ENCODE results near the gene RGL2.

RGL2 gene

GRCh38 chr6:33243476-33243875, 55.3 kb downstream of the RGL2 start:
- H3F3A ChIP-seq (ENCODE audit: control insufficient read depth, insufficient read depth): peaks cover 3% of the 10 kb centered on the region; the same call in 1 of the 2 replicates
- H3K79me2 ChIP-seq (ENCODE audit: control insufficient read depth, low read length): no peaks in the 10 kb centered on the region
- H3K27ac ChIP-seq (ENCODE audit: low read depth, low read length): no peak overlapping the region
- H3K9me2 ChIP-seq (replicated peaks; ENCODE audit: control insufficient read depth, low read length): no peaks in the 10 kb centered on the region
- H3K27me3 ChIP-seq (ENCODE audit: control insufficient read depth, low read length): peaks cover 24% of the 10 kb centered on the region
- TF ChIP-seq CTCF (IDR thresholded peaks at IDR 0.05; ENCODE audit: low read depth, low read length, poor library complexity, severe bottlenecking) (no peak), EZH2phosphoT487 (IDR thresholded peaks at IDR 0.05; ENCODE audit: borderline replicate concordance, low read length) (no peak)
- no peak overlapping the region for H3K4me2 ChIP-seq (ENCODE audit: low read length)
- H3K4me3 ChIP-seq (ENCODE audit: low read length): no peak overlapping the region
- no peaks in the 10 kb centered on the region for H4K20me1 ChIP-seq (ENCODE audit: control insufficient read depth, insufficient read depth, low read depth, low read length)
- peaks cover 7% of the 10 kb centered on the region for H3K4me1 ChIP-seq (ENCODE audit: control insufficient read depth, low read length)
- H3K36me3 ChIP-seq (ENCODE audit: control insufficient read depth, low read length): no peaks in the 10 kb centered on the region
- H3K9me3 ChIP-seq (ENCODE audit: control insufficient read depth, insufficient read depth, low read length): no peaks in the 10 kb centered on the region

- Histone ChIP-seq H3K4me1 (ENCODE audit: control insufficient read depth, low read length) (no peaks in the 10 kb centered on the region), H3K9me2 (replicated peaks; ENCODE audit: control insufficient read depth, low read length) (no peaks in the 10 kb centered on the region), H3K4me2 (ENCODE audit: low read length) (no peak overlapping the region), H3K27ac (ENCODE audit: low read depth, low read length) (no peak overlapping the region), H3K9me3 (ENCODE audit: control insufficient read depth, insufficient read depth, low read length) (no peaks in the 10 kb centered on the region), H3K79me2 (ENCODE audit: control insufficient read depth, low read length) (no peaks in the 10 kb centered on the region), H3F3A (ENCODE audit: control insufficient read depth, insufficient read depth) (0 out of 2 replicates have a peak, but pooled peaks cover 2% of the 10 kb centered on the region), H3K36me3 (ENCODE audit: control insufficient read depth, low read length) (no peaks in the 10 kb centered on the region), H4K20me1 (ENCODE audit: control insufficient read depth, insufficient read depth, low read depth, low read length) (no peaks in the 10 kb centered on the region), H3K27me3 (ENCODE audit: control insufficient read depth, low read length) (peaks cover 28% of the 10 kb centered on the region), H3K4me3 (ENCODE audit: low read length) (no peak overlapping the region)
- TF ChIP-seq EZH2phosphoT487 (IDR thresholded peaks at IDR 0.05; ENCODE audit: borderline replicate concordance, low read length) (no peak), CTCF (IDR thresholded peaks at IDR 0.05; ENCODE audit: low read depth, low read length, poor library complexity, severe bottlenecking) (no peak)
Observed at GRCh38 chr6:33241968-33242367, 56.8 kb downstream of the RGL2 start.

Measured in DOHH2 (cell line).